ENCODE measurements around the gene PLA2G3.

GRCh38 chr22:31139066-31139465 is 1.2 kb downstream of the PLA2G3 start:
- no peak for TF ChIP-seq POLR2A (IDR thresholded peaks at IDR 0.05; ENCODE audit: low read depth, low read length)
- TF ChIP-seq SPI1 (IDR thresholded peaks at IDR 0.05; ENCODE audit: low read depth, low read length) = no peak
- no peak for TF ChIP-seq TAF1 (IDR thresholded peaks at IDR 0.05; ENCODE audit: low read depth, low read length)
- no peak for TF ChIP-seq POLR2AphosphoS5 (IDR thresholded peaks at IDR 0.05; ENCODE audit: low read depth, low read length)
- TF ChIP-seq PAX5 (IDR thresholded peaks at IDR 0.05; ENCODE audit: insufficient read depth, low read length, severe bottlenecking) = no peak
